ENCODE results near the gene PLPP2.

DNA sequence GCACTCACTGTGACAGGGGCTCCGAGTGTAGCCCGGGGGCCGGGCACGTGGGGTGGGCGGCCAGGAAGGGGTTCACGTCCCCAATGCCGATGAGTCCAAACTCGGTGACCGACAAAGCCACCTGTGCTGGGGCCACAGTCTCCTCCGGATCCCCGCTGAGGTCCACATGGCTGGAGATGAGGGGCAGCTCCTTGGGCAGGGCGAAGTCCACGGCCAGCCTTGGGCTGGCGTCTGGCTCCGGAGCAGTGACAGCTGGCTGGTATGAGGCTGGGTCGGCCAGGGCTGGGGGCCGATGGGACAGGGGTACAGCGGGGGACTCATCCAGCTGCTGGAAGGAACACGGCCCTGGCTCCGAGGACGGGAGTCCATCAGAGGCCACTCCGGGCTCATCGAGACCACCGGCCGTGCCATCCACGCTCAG is 15.9 kb upstream of the PLPP2 start:
- TF ChIP-seq, protein P1, sequence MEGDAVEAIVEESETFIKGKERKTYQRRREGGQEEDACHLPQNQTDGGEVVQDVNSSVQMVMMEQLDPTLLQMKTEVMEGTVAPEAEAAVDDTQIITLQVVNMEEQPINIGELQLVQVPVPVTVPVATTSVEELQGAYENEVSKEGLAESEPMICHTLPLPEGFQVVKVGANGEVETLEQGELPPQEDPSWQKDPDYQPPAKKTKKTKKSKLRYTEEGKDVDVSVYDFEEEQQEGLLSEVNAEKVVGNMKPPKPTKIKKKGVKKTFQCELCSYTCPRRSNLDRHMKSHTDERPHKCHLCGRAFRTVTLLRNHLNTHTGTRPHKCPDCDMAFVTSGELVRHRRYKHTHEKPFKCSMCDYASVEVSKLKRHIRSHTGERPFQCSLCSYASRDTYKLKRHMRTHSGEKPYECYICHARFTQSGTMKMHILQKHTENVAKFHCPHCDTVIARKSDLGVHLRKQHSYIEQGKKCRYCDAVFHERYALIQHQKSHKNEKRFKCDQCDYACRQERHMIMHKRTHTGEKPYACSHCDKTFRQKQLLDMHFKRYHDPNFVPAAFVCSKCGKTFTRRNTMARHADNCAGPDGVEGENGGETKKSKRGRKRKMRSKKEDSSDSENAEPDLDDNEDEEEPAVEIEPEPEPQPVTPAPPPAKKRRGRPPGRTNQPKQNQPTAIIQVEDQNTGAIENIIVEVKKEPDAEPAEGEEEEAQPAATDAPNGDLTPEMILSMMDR (IDR thresholded peaks at IDR 0.05), result no peak
- no peak for TF ChIP-seq POLR2AphosphoS5 (IDR thresholded peaks at IDR 0.05)
- TF ChIP-seq EP300 (IDR thresholded peaks at IDR 0.05), result no peak
- no peak for TF ChIP-seq POLR2A (IDR thresholded peaks at IDR 0.05)

All from upper lobe of left lung (tissue), 4 donors.